ENCODE results near the gene KRT85.

- no peak for TF ChIP-seq CTCF (IDR thresholded peaks at IDR 0.05)
- no peak for TF ChIP-seq EZH2 (IDR thresholded peaks at IDR 0.05; ENCODE audit: borderline replicate concordance, insufficient read depth, low read depth, low read length, poor library complexity, severe bottlenecking)
These were observed 595 bp upstream of the KRT85 start for GRCh38 chr12:52367876-52368275.

Measured in B cell (primary cell).